DOHH2 (cell line): ENCODE data around the gene LRRC39.

Experiments
- EZH2phosphoT487 ChIP-seq: fragments of 200-600 bp; sonication (generic); IDR thresholded peaks from 2 replicates; pipeline ENCODE4 v1.6.1; 2017; ENCODE audit warnings: borderline replicate concordance, mild to moderate bottlenecking, antibody characterized with exemption, low read length, moderate library complexity, mixed read lengths
- TF ChIP-seq, protein P1 (sequence below): fragments of 200-600 bp; sonication (generic); IDR thresholded peaks from one replicate; pipeline ENCODE4 v1.5.1; 2014; ENCODE audit warnings: antibody characterized with exemption, mild to moderate bottlenecking, low read depth, low read length; ENCODE audit not compliant: poor library complexity, severe bottlenecking

DNA sequence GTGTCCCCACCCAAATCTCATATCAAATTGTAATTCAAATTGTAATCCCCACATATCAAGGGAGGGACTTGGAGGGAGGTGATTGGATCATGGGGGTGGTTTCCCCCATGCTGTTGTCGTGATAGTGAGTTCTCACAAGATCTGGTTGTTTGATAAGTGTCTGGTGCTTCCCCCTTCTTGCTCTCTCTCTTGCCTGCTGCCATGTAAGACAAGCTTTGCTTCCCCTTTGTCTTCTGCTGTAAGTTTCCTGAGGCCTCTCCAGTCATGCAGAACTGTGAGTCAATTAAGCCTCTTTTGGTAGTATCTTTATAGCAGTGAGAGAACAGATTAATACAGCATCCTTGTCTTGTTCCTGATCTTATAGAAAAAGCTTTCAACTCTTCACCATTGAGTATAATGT lies 6.5 kb upstream of the LRRC39 start:
- TF ChIP-seq, protein P1, sequence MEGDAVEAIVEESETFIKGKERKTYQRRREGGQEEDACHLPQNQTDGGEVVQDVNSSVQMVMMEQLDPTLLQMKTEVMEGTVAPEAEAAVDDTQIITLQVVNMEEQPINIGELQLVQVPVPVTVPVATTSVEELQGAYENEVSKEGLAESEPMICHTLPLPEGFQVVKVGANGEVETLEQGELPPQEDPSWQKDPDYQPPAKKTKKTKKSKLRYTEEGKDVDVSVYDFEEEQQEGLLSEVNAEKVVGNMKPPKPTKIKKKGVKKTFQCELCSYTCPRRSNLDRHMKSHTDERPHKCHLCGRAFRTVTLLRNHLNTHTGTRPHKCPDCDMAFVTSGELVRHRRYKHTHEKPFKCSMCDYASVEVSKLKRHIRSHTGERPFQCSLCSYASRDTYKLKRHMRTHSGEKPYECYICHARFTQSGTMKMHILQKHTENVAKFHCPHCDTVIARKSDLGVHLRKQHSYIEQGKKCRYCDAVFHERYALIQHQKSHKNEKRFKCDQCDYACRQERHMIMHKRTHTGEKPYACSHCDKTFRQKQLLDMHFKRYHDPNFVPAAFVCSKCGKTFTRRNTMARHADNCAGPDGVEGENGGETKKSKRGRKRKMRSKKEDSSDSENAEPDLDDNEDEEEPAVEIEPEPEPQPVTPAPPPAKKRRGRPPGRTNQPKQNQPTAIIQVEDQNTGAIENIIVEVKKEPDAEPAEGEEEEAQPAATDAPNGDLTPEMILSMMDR: no peak
- TF ChIP-seq EZH2phosphoT487: no peak
